ENCODE results near the gene SLC35D2.

The SLC35D2 gene

GRCh38 chr9:96304230-96304629 is 79.3 kb downstream of the SLC35D2 start:
- TF ChIP-seq CTCF (IDR thresholded peaks at IDR 0.05), result no peak
- no peak overlapping the region for H3K4me3 ChIP-seq (ENCODE audit: low read depth in 1 of 2, low read length in 1 of 2)
- H3K36me3 ChIP-seq, result no peaks in the 10 kb centered on the region
- no peaks in the 10 kb centered on the region for H3K4me1 ChIP-seq (ENCODE audit: control insufficient read depth in 1 of 2, insufficient read depth in 1 of 2, low read depth in 1 of 2, low read length in 1 of 2)
- H3K27me3 ChIP-seq, result peaks cover 5% of the 10 kb centered on the region
- H3K9me3 ChIP-seq, result no peaks in the 10 kb centered on the region
- no peak overlapping the region for H3K27ac ChIP-seq

GRCh38 chr9:96302021-96302420 is 81.5 kb downstream of the SLC35D2 start, which contains the start of gene HSD17B3:
Gene HSD17B3, minus strand, starts transcription at chr9:96302176. Its CDS starts 72 bp downstream, at chr9:96302104.
- H3K9me3 ChIP-seq, result no peaks in the 10 kb centered on the region
- H3K27me3 ChIP-seq, result peaks cover 4% of the 10 kb centered on the region
- no peak within 1 kb of the TSS for H3K27ac ChIP-seq
- no peaks in the 10 kb centered on the region for H3K4me1 ChIP-seq (ENCODE audit: control insufficient read depth in 1 of 2, insufficient read depth in 1 of 2, low read depth in 1 of 2, low read length in 1 of 2)
- no peak for TF ChIP-seq CTCF (IDR thresholded peaks at IDR 0.05)
- no peaks in the 10 kb centered on the region for H3K36me3 ChIP-seq
- no peak within 1 kb of the TSS for H3K4me3 ChIP-seq (ENCODE audit: low read depth in 1 of 2, low read length in 1 of 2)

GRCh38 chr9:96299823-96300222 is 83.7 kb downstream of the SLC35D2 start:
- Histone ChIP-seq H3K4me1 (ENCODE audit: control insufficient read depth in 1 of 2, insufficient read depth in 1 of 2, low read depth in 1 of 2, low read length in 1 of 2) (no peaks in the 10 kb centered on the region), H3K27ac (no peak overlapping the region), H3K9me3 (no peaks in the 10 kb centered on the region), H3K4me3 (ENCODE audit: low read depth in 1 of 2, low read length in 1 of 2) (no peak overlapping the region), H3K27me3 (no peaks in the 10 kb centered on the region), H3K36me3 (no peaks in the 10 kb centered on the region)
- TF ChIP-seq CTCF (IDR thresholded peaks at IDR 0.05), result no peak

- no peaks in the 10 kb centered on the region for H3K9me3 ChIP-seq
- no peak overlapping the region for H3K27ac ChIP-seq
- no peaks in the 10 kb centered on the region for H3K27me3 ChIP-seq
- TF ChIP-seq CTCF (IDR thresholded peaks at IDR 0.05), result no peak
- no peaks in the 10 kb centered on the region for H3K36me3 ChIP-seq
- H3K4me3 ChIP-seq (ENCODE audit: low read depth in 1 of 2, low read length in 1 of 2), result no peak overlapping the region
- no peaks in the 10 kb centered on the region for H3K4me1 ChIP-seq (ENCODE audit: control insufficient read depth in 1 of 2, insufficient read depth in 1 of 2, low read depth in 1 of 2, low read length in 1 of 2)
Measured at GRCh38 chr9:96294159-96294545, 89.4 kb downstream of the SLC35D2 start.

GRCh38 chr9:96293498-96294158 is 89.9 kb downstream of the SLC35D2 start:
- no peak overlapping the region for H3K4me3 ChIP-seq (ENCODE audit: low read depth in 1 of 2, low read length in 1 of 2)
- no peak overlapping the region for H3K27ac ChIP-seq
- H3K36me3 ChIP-seq, result no peaks in the 10 kb centered on the region
- no peak for TF ChIP-seq CTCF (IDR thresholded peaks at IDR 0.05)
- no peaks in the 10 kb centered on the region for H3K4me1 ChIP-seq (ENCODE audit: control insufficient read depth in 1 of 2, insufficient read depth in 1 of 2, low read depth in 1 of 2, low read length in 1 of 2)
- H3K9me3 ChIP-seq, result no peaks in the 10 kb centered on the region
- H3K27me3 ChIP-seq, result no peaks in the 10 kb centered on the region

Data from neutrophil (primary cell).